GM18909 (cell line): Measurements from ENCODE around the gene GRIFIN.
"Not testable (repeated sequence)": the region's sequence is repeated elsewhere in the genome, so short reads cannot be mapped to it uniquely, and the experiment has no call there.

Experiments
- ATAC-seq: cut with Tn5 transposase; IDR thresholded peaks from one replicate; pipeline ENCODE4 v1.9.1; 2021; ENCODE audit warnings: mild to moderate bottlenecking; ENCODE audit not compliant: unreplicated experiment, poor library complexity

GRIFIN gene

GRCh38 chr7:2480070-2480408 is 3.8 kb upstream of the GRIFIN start:
- ATAC-seq, result no peak

GRCh38 chr7:2479276-2480069 is 3.3 kb upstream of the GRIFIN start:
- no peak for ATAC-seq

GRCh38 chr7:2478800-2479199 is 2.6 kb upstream of the GRIFIN start:
- no peak for ATAC-seq

GRCh38 chr7:2478399-2478785 is 2.2 kb upstream of the GRIFIN start:
- ATAC-seq, result no peak

GRCh38 chr7:2477447-2478398 is 1.5 kb upstream of the GRIFIN start:
- ATAC-seq, result peak; percentile 67

GRCh38 chr7:2476776-2477446 is 713 bp upstream of the GRIFIN start:
- ATAC-seq, result no peak

- no peak for ATAC-seq
Observed at GRCh38 chr7:2475678-2476015, 551 bp downstream of the GRIFIN start.

GRCh38 chr7:2474813-2475677 is 1.2 kb downstream of the GRIFIN start:
- ATAC-seq, result no peak

- no peak for ATAC-seq
Observed at GRCh38 chr7:2474224-2474623, 2.0 kb downstream of the GRIFIN start.

GRCh38 chr7:2473496-2474180 is 2.6 kb downstream of the GRIFIN start:
- no peak for ATAC-seq

- no peak for ATAC-seq
Observed at GRCh38 chr7:2472739-2473138, 3.5 kb downstream of the GRIFIN start.

- ATAC-seq, result no peak
Observed at GRCh38 chr7:2471396-2471795, 4.8 kb downstream of the GRIFIN start.

- no peak for ATAC-seq
Observed at GRCh38 chr7:2471022-2471329, 5.2 kb downstream of the GRIFIN start.

GRCh38 chr7:2470204-2471021 is 5.8 kb downstream of the GRIFIN start:
- ATAC-seq, result no peak

GRCh38 chr7:2469460-2470203 is 6.6 kb downstream of the GRIFIN start:
- ATAC-seq, result not testable (repeated sequence)

- no peak for ATAC-seq
Observed at GRCh38 chr7:2468227-2468626, 8.0 kb downstream of the GRIFIN start.

GRCh38 chr7:2466675-2467074 is 9.5 kb downstream of the GRIFIN start:
- ATAC-seq, result no peak

GRCh38 chr7:2465928-2466327 is 10.3 kb downstream of the GRIFIN start:
- no peak for ATAC-seq
